Stimulated activated CD8-positive, alpha-beta memory T cell treated with anti-CD3 and anti-CD28 coated beads, Interleukin-12 subunit alpha, Interleukin-12 subunit beta, amount 100 ng/mL, for 24 hours (primary cell): ENCODE results near the gene SLC25A45.

ENCODE experiments used
- DNase-seq: peaks from one replicate; pipeline ENCODE4 v3.0.0-alpha.2; 2020; ENCODE audit errors: extremely low read depth

SLC25A45 gene

DNA sequence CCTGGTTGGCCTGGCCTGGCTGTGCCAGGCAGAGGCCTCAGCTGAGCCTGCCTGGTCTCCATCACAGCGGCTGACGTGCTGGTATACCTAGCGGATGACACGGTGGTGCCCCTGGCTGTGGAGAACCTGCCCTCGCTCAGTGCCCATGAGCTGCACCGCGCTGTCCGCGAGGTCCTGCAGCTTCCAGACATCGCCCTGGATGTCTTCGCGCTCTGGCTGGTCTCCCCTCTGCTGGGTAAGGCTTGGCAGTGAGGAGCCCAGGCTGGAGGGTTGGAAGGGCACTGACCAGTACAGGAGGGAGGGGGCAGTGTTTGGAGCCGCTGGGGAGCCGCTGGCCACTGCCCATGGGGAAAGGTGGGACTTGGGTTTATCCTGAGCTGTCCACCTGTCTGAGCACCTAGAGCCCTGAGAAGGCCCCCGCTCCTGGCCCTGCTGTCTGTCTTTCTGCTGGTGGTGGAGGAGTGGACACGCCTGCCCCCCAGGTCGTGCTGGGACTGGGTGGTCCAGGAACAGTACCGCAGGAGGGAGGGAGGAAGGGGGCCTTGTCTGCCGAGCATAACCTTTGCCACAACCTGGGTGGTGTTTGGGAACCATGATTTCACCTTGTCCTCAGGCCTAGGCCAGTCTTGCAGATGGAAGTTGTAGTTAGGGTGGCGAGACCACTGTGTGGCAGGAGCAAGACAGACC, 7.0 kb upstream of the SLC25A45 start:
- DNase-seq: no peak

DNA sequence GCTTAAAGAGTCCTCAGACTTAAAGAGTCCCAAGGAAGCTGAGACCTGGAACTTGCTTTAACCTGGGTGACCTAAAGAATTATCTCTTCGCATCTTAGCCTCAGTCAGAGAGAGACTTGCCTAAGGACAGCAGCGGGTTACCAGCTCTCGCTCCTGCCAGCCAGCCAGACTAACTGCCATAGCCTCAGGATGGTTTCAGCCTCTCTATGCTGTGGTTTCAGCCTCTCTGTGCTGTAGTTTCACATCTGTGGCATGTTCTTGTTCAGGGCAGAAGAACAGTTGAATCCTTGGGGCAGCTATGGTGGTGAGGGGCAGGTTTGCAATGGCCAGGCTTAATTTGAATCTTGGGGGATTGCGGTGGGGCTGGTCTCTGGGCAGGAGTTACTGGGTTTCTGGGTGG, 6.3 kb upstream of the SLC25A45 start:
- no peak for DNase-seq

DNA sequence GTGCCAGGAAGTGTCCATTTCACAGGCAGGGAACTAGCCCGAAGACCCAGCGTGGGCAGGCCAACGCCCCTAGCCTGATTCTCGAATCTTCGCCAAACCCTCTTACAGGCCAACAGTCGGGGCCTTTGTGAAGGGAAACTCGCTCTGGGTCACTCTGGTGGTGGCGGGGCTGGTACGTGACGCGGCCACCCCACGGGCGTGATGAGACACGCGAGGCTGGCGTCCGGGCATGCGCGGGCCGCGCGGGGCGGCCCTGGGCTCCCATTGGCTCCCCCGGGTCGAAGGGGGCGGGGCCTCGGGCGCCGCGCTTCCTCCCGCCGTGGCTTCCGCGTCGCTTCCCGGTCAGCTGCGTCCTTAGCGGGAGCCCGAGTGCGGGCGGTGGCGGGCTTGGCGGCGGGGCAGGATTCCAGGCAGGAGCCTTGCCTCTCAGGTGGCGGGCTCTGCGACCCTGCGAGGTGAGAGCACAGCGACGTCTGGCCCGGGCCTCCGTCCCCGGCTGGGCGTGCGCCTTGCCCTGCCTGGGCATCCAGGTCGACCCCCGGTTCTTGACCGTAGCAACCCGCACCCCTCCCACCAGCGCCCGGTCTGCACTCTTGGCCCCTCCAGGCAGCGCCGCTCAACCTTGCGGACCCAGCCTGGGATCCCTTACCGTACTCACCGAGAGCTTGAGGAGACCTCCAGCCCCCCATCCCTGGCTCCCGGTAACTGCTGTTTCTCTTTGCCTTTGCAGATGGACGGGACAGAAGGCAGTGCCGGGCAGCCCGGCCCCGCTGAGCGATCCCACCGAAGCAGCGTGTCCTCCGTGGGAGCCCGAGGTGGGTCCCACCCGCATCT, 4.1 kb upstream of the SLC25A45 start, which contains the start of gene FRMD8:
Gene FRMD8, plus strand, starts transcription at position 331 of the 834 bp plus-strand sequence. Its CDS starts 400 bp downstream, at position 731.
- DNase-seq: peak; percentile 63

DNA sequence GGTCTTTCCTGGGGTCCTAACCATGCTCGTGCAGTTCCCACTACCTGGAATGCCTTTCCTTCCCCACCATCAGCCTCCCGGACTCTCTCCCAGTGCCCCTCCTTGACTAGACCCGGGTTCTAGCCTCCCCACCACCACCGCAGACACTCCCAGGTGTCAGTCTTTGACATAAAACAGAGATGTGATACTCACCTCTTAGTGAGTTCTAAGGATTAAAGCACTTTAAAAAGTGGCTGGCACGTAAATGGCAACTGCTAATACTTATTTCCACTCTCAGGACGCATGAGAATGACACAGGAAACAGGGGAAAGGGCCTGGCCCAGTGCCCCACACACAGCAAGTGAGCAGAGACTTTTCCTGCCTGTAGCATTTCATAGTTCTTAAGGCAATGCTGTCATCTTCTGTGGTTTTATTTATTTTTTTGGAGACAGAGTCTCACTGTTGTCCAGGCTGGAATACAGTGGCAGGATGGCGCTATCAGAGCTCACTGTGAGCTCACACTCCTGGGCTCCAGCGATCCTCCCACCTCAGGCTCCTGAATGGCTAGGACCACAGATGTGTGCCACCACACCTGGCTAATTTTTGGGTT, 1.9 kb upstream of the SLC25A45 start:
- DNase-seq: no peak

DNA sequence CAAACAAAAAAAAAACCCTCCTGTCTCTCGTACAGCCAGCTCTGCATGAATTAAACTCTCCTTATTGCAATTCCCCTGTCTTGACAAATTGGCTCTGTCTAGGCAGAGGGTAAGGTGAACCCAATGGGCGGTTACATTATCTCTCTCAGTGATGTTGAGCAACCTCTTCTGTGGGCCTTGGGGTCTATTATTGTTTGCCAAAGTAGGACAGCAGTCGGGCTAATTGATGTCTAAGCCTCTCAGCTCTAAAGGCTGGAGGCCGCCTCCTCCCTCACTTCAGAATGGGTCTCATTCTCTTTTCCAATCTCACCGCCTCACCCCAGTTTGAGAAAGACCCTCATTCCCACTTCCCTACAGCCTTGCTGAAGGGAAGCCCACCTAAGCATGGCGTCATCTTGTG, 1.3 kb upstream of the SLC25A45 start:
- DNase-seq: no peak

DNA sequence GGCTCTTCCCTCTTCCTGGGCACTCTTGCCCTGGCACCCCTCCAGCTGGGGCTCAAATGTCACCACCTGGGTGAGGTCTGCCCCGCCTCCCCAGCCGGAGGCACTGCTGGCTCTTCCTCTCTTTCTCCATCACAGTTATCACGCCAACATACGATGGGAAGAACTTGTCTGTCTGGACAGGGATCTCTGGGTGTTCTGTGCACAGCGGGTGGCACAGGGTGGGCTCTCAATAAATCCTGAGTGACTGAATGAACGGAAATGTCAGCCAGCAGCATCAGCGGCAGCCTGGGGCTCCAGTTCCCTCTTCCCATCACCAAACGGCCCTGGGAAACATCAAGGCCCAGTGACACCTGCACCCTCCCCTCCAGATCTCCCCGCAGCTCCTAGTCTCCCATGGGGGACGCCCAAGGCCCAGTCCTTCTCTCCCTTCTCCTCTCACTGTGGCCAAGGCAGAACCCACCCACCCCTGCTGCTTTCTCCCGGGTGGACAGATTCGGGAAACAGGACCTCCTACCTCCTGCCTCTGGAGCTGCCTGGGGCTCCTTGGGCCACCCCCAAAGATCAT, 440 bp upstream of the SLC25A45 start:
- DNase-seq: no peak

DNA sequence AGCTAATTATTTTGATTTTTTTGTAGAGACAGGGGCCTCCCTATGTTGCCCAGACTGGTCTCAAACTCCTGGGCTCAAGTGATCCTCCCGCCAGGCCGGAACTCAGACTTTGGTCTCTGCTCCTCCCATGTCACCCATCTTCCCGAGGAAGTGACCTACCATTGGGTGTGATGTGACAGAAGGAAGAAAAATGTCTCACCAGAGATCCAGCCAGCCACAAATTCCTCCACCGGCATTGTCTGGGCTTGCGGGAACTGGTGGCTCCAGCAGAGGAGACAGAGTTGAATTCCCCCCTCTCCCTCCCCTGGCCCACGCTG, 772 bp downstream of the SLC25A45 start:
- DNase-seq: no peak

DNA sequence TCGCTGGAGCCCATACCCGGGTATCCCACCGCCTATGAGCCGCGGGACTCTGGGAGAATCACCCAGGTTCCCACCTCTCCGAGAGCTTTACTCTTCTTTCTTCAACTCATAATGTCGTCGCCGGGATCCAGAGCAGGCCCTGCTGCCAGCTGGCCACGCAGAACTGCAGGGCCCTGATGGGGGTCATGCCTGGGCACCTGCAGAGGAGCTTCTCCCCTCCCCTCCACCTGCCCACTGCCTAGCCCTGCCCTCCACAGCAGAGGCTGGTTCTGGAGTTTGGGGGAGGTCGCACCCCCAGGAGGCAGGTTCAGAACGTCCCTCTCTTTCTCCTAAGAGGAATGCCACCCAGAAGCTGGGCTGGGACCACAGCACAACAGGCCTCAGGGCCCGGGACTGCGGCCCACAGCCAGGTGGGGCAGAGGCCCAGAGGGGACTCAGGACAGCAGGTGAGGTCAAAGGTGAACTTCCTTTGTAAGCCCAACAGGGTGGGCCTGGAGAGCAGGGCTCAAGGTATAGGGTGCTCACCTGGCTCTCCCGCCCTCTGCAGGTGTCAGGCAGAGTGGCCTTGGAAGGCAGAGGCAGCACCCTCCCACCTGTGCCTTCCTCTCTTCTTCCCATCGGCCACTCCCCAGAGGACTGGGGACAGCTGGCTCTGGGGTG, 1.9 kb downstream of the SLC25A45 start:
- DNase-seq: no peak

DNA sequence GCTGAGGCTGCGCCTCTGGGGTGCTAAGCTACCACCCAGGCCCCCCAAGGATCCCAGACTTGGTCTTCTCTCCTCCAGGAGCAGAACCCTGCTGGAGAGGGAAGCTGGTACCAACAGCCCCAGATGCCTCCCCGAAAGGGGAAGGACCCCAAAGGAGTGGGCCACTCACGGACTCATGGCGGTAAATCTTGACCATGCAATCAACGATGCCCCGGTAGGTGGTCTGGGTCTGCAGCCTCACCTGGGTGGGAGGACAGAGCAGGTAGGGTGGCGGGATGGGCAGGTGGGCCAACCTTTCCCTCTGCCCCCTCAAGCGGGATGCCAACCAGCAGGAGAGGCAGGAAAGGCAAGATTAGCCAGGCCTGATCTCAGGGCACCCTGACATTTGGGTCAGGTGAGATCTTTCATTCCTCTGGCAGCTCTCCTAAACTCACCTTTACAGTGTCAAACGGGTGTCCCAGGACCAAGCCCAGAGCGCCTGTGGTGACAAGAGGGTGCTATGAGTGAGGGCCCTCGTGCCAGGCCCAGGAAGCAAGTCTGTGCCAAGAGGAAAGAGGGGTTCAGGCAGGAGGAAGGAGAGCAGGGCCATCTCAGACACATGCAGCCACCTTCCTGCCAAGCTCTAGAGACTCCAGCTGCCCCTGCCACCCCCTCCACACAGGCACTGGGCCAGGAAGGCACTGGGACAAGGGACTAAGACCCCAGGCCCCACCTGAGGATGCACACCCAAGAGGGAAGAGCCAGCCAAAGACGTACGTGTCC, 2.6 kb downstream of the SLC25A45 start:
- no peak for DNase-seq

DNA sequence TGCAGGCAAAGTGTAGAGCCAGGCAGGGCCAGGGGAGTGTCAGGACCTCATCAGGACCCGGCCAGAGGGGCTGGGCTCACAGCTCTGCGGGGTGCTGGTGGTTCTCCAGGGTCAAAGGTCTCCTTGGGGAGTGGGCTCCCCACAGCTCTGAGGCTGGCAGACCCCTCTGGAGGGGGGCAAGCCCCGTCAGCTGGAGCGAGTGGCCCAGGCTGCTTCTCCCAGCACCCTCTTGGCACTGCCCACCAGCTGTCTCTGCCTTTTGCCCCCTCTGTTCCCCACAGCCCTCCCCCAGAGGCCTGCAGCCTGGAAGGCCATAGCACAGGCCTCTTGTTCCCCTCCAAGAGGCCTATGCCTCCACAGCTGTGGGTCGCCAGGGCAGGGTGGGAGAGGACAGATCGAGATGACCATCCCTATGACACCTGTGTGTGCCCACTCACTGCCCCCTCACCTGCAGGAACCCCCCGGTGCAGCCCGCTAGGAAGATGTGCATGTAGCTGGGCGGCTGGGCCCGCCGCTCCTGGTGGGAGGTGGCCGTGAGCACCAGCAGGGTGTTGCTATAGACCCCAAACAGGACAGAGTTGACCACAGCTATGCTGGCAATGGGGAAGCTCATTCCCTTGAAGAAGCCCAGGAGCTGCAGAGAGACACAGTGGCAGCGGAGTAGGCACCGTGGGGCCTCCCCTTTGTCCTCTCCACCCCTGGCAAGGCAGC, 3.4 kb downstream of the SLC25A45 start:
- no peak for DNase-seq

DNA sequence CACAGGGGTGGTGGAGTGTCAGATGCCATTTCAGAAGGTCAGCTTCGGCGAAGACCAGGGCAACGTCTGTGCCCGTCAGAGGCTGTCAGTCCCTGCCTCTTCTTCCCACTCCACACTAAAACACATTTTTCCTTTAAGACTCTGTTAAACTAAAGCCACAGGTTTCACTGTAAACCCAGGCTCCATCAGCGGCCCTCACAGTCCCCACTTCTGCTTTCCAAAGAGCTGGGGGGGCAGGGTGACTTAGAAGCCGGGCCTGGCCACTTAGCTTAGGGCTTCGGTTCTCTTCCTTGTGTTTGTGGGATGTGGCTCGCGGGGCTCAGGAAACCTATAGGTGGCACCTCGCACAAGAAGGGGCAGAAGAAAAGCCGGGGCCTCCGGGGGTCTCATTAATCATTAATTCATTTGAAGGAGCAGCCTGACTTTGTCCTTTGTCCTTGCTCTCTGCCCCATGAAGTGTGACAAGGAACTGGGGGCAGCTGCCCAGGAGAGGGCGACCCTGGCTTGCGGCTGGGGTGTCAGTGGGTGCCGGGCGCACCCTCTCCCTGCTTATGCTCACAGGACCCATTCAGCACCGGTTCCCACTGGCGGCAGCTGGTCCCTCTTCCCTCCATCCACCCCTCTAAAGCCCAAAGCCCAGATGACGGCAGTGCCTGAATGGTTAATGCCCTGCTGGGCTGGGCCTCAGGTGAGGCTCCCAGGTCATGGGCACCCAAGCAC, 4.1 kb downstream of the SLC25A45 start:
- DNase-seq: no peak

DNA sequence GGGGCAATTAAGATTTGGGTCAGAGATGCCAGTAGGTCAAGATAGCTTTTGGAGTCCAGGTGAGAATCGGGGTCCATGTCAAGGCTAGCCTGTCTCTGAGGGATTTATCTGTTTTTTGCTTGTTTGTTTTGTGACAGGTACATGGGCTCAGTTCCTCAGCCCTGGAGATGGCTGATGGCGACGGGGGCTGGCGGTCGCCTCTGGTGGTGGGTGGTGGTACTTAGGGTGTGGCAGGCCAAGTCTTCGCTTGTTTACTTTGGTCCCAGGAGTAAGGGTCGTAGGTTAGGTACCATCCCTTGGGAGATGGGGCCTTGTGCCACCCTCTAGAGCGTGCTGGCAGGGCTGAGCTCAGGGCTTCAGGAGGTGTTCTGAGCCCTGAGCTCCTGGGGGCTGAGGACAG, 4.7 kb downstream of the SLC25A45 start:
- DNase-seq: no peak

DNA sequence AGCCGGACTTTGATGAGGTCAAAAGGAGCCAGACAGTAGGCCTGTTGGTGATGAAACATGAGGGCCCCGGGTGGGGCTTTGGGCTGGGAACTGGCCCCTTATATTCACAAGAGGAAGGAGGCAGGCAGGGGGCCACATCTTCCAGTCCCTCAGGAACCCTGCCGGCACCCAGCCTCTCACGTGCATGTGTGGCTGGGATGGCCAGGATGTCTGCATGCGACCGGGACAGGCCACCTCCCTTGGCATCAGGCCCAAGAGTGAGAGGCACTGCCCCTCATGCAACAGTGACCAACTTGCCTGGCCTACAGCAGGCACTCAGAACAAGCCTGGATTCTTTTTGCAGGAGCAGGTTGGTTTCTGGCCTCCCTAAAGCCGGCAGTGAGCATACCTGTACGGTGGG, 5.4 kb downstream of the SLC25A45 start:
- DNase-seq: no peak

DNA sequence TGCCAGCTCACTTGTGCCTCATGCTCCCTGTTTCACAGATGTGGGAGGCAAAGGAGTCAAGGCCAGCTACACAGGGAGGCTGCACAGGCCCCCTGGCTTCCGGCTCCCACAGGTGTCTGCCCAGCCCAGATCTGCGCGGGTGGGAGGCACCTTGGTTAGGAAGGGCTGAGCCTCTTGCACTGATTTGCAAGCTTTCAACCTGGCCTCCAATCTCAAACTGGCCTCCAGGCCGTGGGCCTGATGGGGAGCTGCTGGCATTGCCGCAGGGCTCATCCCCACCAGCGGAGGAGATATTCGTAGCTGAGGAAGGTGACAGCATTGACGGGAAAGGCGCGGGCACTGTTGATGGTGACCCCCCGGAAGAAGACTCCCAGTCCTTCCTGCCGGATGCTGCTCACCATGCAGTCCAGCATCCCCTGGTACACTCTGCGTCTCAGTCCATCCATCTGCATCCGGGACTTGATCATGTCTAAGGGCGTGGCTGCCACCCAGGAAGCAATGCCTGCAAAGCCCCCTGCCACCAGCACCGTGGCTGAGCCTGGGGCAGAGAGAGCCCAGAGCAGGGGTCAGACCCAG, 6.2 kb downstream of the SLC25A45 start:
- no peak for DNase-seq

DNA sequence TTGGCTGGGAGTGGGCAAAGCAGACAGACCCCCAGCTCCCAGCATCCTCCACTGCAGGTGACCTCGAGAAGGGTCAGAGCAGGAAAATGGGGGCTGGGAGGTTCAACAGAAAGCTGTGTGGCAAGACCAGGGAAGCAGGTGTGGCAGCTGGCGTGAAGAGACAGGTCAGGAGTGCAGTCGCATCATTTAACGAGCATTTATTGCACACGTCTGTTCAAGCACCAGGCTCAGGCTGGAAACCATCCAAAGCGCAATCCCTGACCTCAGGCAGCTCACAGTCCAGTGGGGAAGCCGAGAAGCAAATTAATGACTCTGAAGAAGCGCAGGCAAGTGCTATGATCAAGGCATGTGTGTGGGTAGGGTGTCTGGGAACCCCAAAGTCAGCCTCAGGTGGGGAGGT, 7.4 kb downstream of the SLC25A45 start:
- no peak for DNase-seq

DNA sequence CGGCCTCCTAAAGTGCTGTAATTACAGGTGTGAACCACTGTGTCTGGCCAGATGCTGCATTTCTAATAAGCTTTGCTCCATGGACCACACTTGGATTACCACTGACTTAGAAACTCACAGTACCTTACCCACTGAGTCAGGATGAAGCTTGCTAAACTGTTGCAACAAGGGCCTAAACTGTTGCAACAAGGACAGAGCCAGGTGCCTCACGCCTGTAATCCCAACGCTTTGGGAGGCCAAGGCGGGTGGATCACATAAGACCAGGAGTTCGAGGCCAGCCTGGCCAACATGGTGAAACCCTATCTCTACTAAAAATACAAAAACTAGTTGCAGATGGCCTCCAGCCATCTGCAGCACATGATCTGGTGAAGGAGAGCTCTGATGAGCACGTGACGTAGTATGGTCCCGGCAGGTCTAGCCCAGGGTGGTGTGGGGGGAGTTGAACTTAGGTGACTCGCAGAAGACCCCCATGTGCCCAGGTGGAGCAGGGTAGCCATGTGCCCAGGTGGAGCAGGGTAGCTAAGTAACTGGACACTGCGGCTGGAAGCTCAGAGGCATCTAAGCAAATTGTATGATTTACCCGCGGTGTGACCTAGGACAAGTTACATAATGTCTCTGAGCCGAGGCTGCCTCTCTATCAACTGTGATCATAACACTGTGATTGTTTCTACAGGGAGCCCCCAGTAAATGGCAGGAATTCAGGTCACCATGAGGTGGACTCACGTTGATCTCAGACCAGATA, 8.4 kb downstream of the SLC25A45 start:
- no peak for DNase-seq

DNA sequence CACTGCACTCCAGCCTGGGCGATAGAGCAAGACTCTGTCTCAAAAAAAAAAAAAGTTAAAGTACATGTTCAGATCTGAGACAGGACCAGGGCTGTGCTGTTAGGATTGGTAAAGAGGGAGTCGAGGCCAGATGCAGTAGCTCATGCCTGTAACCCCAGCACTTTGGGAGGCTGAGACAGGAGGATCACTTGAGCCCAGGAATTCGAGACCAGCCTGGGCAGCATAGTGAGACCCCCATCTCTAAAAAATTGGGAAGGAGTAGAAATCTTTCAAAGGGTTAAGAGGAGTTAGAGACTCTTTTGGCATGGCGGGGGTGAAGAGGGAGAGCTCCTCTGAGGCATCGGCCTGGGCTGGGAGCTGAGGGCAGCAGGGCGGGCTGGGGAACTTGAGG, 11.8 kb downstream of the SLC25A45 start:
- no peak for DNase-seq

DNA sequence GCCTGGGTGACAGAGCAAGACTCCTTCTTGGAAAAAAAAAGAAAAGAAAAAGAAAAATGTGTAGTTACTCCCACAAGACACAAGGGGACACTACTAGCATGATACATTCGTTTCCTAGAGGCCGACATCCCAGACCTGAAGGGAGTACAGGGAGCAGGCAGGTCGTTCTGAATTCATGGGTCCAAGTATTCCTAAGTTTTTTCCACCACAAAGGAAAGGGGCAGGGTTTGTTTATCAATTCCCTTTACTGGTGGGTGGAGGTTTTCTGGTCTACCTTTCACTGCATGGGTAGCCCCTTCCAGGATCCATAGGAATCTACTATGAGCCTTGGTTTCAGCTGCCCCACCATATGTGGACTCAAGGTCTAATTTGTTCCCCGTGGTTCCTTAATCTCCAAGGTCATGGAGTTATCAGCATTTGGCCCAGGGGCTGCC, 16.1 kb downstream of the SLC25A45 start:
- no peak for DNase-seq

DNA sequence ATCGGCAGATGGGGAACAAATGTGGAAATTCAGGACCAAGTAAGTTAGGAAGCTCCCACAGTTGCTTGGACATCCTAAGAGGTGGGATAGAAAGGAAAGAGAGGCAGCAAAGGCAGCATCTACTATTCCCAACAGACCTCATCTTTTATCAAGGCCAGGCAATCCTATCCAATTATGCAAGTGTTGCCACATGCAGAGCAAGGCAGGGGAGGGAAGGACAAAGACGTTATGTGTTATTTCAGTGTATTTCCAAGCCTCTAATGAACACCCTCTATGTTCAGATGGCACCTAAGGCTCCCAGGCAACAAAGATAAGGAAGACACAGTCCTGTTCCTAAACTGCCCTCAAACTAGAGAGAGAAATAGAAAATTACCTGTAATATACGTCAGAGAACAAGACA, 18.7 kb downstream of the SLC25A45 start:
- DNase-seq: no peak
